GM19023 (cell line): ENCODE data around the gene ATRIP.
"Not testable (repeated sequence)": the region's sequence is repeated elsewhere in the genome, so short reads cannot be mapped to it uniquely, and the experiment has no call there.

Experiments
- ATAC-seq: cut with Tn5 transposase; IDR thresholded peaks from one replicate; pipeline ENCODE4 v1.9.1; 2021; ENCODE audit warnings: mild to moderate bottlenecking, moderate library complexity; ENCODE audit not compliant: unreplicated experiment

The ATRIP gene

DNA sequence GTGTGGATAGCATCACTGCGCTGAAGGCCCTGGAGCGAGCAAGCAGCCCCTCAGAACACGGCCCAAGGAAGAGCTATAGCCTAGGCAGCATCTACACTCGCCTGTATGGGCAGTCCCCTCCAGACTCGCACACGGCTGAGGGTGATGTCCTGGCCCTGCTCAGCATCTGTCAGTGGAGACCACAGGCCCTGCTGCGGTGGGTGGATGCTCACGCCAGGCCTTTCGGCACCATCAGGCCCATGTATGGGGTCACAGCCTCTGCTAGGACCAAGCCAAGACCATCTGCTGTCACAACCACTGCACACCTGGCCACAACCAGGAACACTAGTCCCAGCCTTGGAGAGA is 20.5 kb downstream of the ATRIP start:
- no peak for ATAC-seq

- ATAC-seq = no peak
Measured at GRCh38 chr3:48467473-48468267, 21.1 kb downstream of the ATRIP start.

DNA sequence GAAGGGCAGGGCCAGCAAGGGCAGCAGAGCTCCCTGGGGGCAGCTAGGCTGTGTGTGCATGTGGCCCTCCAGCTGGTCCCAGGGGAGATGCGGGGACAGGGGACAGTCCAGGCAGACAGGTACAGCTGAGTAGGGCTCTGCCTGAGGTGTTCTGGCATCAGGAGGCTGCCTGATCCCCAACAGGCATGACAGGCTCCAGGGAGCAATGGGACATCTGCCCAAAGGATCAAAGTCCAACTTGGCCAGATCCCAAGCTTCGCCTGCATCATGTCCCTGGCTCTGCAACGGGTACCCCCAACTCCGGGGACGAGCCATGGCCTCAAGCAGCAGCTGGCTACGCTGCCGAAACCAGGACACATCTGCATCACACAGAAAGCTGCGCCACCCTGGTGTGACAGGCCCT is 21.8 kb downstream of the ATRIP start:
- ATAC-seq = no peak

DNA sequence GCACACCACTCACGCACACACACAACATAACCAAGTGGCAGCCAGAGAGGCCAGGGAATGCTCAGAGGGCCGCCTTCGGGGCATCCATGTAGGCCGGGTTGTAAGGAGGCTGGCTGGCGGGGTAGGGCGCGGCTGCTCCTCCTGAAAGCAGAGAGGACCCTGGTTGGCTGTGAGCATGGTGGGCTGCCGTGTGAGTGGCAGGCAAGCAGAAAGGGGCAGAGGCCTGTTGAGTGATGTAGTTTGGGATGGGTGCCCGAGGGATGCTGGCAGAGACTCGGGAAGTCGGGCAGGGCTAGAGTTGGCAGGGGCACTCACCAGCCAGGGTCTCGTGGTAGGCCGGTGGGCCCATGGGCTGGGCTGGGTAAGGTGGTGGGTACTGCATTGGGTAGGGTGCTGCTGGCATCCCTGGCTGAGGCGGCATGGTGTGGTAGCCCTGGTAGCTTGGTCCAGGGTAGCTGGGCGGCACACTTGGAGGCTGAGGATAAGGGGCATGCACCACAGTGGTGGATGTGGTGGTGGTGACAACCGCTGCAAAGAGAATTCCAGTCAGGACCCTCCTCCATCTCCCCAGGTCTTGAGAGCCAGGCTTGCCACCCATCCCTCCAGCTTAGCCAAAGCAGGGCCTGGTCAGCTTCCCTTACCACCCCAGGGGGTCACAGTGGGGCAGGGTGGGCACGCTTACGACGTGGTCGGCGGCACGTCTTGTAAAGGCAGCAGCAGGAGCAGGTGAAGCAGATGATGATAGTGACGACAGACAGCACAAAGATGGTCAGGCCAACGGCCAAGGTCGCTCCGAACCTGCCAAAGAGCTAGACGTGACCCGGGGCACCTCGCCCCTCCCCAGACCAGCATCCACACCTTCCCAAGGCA is 22.7 kb downstream of the ATRIP start:
- no peak for ATAC-seq

GRCh38 chr3:48470286-48470685 is 23.7 kb downstream of the ATRIP start:
- no peak for ATAC-seq

GRCh38 chr3:48472673-48472922 is 26.1 kb downstream of the ATRIP start:
- ATAC-seq = no peak

DNA sequence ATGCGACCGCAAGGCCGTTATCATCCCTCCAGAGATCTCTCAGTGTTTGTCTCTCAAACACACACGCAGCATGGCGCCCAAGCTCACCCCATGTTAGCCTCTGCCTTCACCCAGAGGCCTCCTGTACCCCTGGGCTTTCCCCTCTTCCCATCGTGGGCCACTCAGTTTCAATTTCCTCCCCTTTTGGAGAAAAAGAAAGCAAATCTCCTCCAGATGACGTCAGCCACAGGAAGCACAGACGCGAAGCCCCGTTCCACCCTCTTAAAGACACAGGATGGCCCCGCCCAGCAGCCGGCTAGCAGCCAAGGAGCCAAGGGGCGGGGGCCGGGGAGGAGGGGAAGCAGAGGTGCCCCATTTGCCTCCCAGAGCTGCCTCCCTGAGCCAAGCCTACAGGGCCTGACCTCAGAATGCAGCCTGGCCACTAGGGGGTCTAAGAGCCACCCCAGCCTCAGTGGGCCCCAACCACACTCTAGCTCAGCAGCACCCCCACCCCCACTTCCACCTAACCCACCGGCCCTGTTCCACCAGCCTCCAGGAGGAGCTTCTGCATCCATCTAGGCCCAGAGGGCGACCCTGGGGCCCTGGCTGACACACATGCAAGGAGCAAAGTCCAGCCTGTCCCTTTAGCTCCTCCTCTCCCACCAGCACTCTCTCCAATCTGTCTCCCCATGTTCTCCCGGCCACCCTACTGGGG is 26.5 kb downstream of the ATRIP start:
- ATAC-seq = peak; percentile 78

GRCh38 chr3:48473617-48473952 is 27.0 kb downstream of the ATRIP start:
- ATAC-seq = no peak

DNA sequence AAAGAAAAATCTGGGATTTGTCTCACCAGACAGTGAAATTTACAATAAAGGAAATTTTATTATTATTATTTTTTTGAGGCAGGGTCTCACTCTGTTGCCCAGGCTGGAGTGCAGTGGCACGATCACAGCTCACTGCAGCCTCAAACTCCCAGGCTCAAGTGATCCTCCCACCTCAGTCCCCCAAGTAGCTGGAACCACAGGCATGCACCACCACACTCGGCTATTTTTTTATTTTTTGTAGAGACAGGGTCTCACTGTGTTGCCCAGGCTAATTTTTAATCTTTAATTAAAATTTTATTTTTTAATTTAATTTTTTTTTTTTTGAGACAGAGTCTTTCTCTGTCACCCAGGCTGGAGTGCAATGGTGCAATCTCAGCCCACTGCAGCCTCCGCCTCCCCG is 27.5 kb downstream of the ATRIP start:
- not testable (repeated sequence) for ATAC-seq

DNA sequence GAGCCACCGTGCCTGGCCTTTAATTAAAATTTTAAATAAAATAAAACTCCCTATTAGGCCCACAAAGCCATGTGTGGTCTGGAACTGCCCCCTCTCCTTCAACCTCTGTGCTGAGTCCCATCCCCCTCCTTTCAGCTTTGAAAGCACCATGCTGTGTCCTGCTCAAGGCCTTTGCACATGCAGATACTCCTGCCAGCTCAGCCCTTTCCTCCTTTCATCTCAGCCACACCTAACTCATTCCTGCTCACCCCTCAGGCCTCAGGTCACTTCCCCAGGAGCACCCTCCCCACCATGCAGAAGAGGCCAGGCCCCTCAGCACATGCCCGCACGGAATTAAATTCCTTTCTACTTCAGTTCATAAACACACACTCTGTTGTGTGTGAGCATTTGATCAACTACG is 28.1 kb downstream of the ATRIP start:
- ATAC-seq = no peak

DNA sequence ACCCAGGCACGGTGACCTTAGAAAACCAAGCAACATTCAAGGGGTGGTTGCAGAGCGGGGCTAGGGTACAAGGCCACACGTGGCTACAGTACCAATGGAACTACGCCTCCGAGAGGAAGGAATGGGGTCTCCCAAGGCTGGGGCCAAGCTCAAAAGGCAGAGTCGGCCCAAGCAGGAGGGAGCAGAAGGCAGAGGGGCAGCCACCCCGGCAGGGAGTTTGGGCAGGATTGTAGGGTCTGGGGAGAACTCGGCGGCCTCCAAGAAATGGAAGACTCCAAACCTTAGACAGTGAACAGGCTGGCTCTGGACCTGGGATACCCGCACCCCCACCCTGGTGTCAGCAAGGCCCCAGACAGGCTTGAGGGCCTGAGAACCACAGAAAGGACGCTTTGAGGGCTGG is 28.7 kb downstream of the ATRIP start:
- no peak for ATAC-seq

- no peak for ATAC-seq
Measured at GRCh38 chr3:48476426-48477053, 30.0 kb downstream of the ATRIP start.

DNA sequence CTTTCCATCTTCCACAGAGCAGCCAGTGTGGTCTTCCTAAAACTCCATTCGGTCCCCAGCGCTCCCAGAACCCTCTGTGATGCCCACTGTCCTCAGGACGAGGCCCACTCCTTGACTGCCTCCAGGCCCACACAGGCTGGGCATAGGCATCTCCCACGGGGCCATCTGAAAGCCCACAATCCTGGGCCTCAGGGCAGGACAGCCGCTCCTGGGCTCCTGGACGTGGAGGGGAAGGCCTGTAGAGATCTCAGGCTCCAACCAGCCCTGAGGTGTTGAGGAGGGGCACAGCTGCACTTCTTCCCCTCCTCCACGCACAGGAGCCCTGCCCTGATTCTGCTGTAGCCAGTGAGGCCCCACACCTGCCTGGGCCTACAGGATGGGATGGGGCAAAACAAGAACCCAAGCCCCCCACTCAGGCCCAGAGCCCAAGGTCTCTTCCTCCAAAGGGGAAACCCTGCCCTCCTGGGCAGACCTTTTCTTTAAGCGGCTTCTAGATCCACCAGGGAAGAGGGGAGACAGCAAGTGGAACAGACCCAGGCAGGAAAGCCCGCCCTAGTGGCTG is 31.5 kb downstream of the ATRIP start:
- ATAC-seq = no peak

- ATAC-seq = no peak
Measured at GRCh38 chr3:48478626-48479555, 32.4 kb downstream of the ATRIP start.

DNA sequence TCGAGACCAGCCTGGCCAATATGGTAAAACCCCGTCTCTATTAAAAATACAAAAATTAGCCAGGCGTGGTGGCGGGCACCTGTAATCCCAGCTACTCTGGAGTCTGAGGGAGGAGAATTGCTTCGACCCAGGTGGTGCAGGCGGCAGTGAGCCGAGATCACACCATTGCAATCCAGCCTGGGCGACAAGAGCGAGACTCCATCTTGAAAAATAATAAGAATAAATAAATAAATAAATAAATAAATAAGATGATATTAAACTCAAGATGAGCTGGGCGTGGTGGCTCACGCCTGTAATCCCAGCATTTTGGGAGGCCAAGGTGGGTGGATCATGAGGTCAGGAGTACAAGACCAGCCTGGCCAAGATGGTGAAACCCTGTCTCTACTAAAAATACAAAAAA is 34.4 kb downstream of the ATRIP start:
- not testable (repeated sequence) for ATAC-seq

GRCh38 chr3:48482822-48483221 is 36.3 kb downstream of the ATRIP start:
- ATAC-seq = not testable (repeated sequence)

- ATAC-seq = no peak
Measured at GRCh38 chr3:48486952-48487351, 40.4 kb downstream of the ATRIP start.

DNA sequence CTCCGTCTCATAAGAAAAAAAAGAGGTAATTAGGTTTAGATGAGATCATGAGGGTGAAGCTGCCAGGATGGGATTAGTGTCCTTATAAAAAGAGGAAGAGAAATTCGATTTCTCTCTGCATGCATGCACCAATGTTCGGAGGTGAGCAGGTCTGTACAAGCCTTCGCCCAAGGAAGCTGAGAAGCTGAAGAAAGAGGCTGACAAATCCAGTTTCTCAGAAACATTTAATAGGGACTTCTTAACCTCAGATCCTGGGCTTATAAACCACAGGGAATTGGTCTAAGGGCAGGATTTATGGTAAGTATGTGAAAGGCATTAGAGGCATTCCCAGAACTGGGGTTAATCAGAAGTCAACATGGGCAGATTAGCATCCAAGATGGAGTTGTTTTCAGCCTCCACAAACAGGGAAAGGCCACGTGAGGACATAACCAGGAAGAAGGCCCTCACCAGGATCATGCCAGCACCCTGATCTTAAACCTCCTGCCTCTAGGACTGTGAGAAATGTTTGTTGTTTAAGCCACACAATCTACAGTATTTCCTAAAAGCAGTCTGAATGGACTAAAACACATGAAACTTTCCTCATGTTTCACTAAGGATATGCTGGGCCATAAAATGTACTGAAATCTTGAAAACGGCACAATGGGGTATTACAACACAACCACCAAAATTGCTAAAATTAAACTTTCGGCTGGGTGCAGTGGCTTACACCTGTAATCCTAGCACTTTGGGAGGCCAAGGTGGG is 46.1 kb downstream of the ATRIP start:
- ATAC-seq = no peak

- no peak for ATAC-seq
Measured at GRCh38 chr3:48493203-48493501, 46.6 kb downstream of the ATRIP start.

GRCh38 chr3:48500656-48501055 is 54.1 kb downstream of the ATRIP start:
- no peak for ATAC-seq
